Keratinocyte (primary cell): ENCODE measurements around the gene SHROOM3. TPM values are rescaled to one million over a fixed set of nuclear protein-coding genes. Genes with fewer than 3 reads are reported as not detected.

Experiments
- DNase-seq: peaks from one replicate; pipeline ENCODE4 v3.0.0-alpha.2; 2011; ENCODE audit warnings: low read depth, missing footprints, low spot score
- FAIRE-seq: peaks from 2 replicates; lab custom pipeline; 2011; peaks lifted over from hg19 to GRCh38; lab: Jason Lieb, UNC
- H2AFZ ChIP-seq: 2 replicates; pipeline ENCODE4 v1.6.0; 2012; ENCODE audit warnings: low read length, control low read depth, inconsistent platforms; ENCODE audit not compliant: control insufficient read depth
- H3K27ac ChIP-seq: 2 replicates; pipeline ENCODE4 v1.5.1; 2011; ENCODE audit warnings: low read length; ENCODE audit not compliant: control insufficient read depth, insufficient read depth
- H3K27me3 ChIP-seq: 3 replicates; pipeline ENCODE4 v1.6.0; 2011; ENCODE audit warnings: low read length; ENCODE audit not compliant: control insufficient read depth, insufficient read depth; ENCODE audit errors: extremely low read depth
- H3K36me3 ChIP-seq, 2 experiments: 2 replicates in 1 of 2; 3 replicates in 1 of 2; pipeline ENCODE4 v1.5.1; 2011; ENCODE audit warnings: low read length in 2 of 2, mild to moderate bottlenecking in 1 of 2; ENCODE audit not compliant: control insufficient read depth in 2 of 2, insufficient read depth in 2 of 2; ENCODE audit errors: extremely low read depth in 1 of 2
- H3K4me1 ChIP-seq: 3 replicates; pipeline ENCODE4 v1.5.1; 2011; ENCODE audit warnings: low read length; ENCODE audit not compliant: control insufficient read depth, insufficient read depth; ENCODE audit errors: extremely low read depth
- H3K4me2 ChIP-seq: 3 replicates; pipeline ENCODE4 v1.6.0; 2011; ENCODE audit warnings: low read depth, low read length; ENCODE audit not compliant: control insufficient read depth, insufficient read depth; ENCODE audit errors: extremely low read depth
- H3K4me3 ChIP-seq, 3 experiments: fragments of 200-600 bp in 1 of 3; sonication (generic) in 1 of 3; 2 replicates in 2 of 3; 3 replicates in 1 of 3; pipeline ENCODE4 v1.5.1; 2011 to 2016; ENCODE audit warnings: low read length in 3 of 3, mild to moderate bottlenecking in 3 of 3, control low read depth in 2 of 3, inconsistent platforms in 1 of 3, low read depth in 1 of 3, mixed read lengths in 1 of 3, mixed run types in 1 of 3, moderate library complexity in 1 of 3; ENCODE audit not compliant: control insufficient read depth in 2 of 3, insufficient read depth in 2 of 3; ENCODE audit errors: extremely low read depth in 1 of 3
- H3K79me2 ChIP-seq: 2 replicates; pipeline ENCODE4 v1.6.0; 2012; ENCODE audit warnings: low read length; ENCODE audit not compliant: control insufficient read depth, insufficient read depth
- H3K9ac ChIP-seq: 3 replicates; pipeline ENCODE4 v1.6.0; 2011; ENCODE audit warnings: low read length; ENCODE audit not compliant: control insufficient read depth, insufficient read depth; ENCODE audit errors: extremely low read depth
- H3K9me1 ChIP-seq: 3 replicates; pipeline ENCODE4 v1.6.0; 2011; ENCODE audit warnings: low read length; ENCODE audit not compliant: control insufficient read depth, insufficient read depth; ENCODE audit errors: extremely low read depth
- H3K9me3 ChIP-seq: 2 replicates; pipeline ENCODE4 v1.5.1; 2012; ENCODE audit warnings: low read depth, low read length; ENCODE audit not compliant: control insufficient read depth
- H4K20me1 ChIP-seq: 3 replicates; pipeline ENCODE4 v1.6.0; 2011; ENCODE audit warnings: low read length; ENCODE audit not compliant: control insufficient read depth, insufficient read depth; ENCODE audit errors: extremely low read depth
- CTCF ChIP-seq, 3 experiments: IDR thresholded peaks in 1 of 3; conservative IDR thresholded peaks in 1 of 3; optimal IDR thresholded peaks in 1 of 3; 2 replicates in 2 of 3; 3 replicates in 1 of 3; pipeline versions ENCODE3 to v1.5.1; 2011; ENCODE audit warnings: low read length in 3 of 3, mild to moderate bottlenecking in 3 of 3, moderate library complexity in 2 of 3, control low read depth in 1 of 3, inconsistent platforms in 1 of 3; ENCODE audit not compliant: insufficient read depth in 2 of 3; ENCODE audit errors: extremely low read depth in 1 of 3
- EZH2 ChIP-seq: IDR thresholded peaks from one replicate; pipeline ENCODE4 v1.6.1; 2012; ENCODE audit warnings: inconsistent platforms, mild to moderate bottlenecking, low read length, moderate library complexity
- dilution Hi-C: fragments of 300-500 bp; cut with MboI; formaldehyde crosslinking; loops from one replicate; pipeline ENCODE4 v1.7.0; 2020; ENCODE audit warnings: low sequenced_read_pairs; ENCODE audit not compliant: extremely low pct_ligation_motif_present
- polyA plus RNA-seq, 5 experiments: library from polyadenylated mRNA; depleted of rRNA in 3 of 5; stranded (reverse) in 3 of 5; stranded (forward) in 1 of 5; unstranded in 1 of 5; fragments of >200 nt; gene quantifications; 1 replicate in 1 of 5; 2 replicates in 3 of 5; 3 replicates in 1 of 5; pipeline versions ENCODE4 v1.2.1 to v1.2.3, GENCODE V29; 2011 to 2012; ENCODE audit warnings: missing spikeins in 2 of 5, low read depth in 1 of 5, low replicate concordance in 1 of 5

The SHROOM3 gene
- polyA plus RNA-seq, 1 donor (not counting 4 experiments of a cell fraction or from before 2014, with no cell fraction given) = 4.9 TPM

GRCh38 chr4:76821641-76822040, 386.6 kb downstream of the SHROOM3 start:
- no peaks in the 10 kb centered on the region for H3K79me2 ChIP-seq

GRCh38 chr4:76822303-76822702, 387.3 kb downstream of the SHROOM3 start:
- Histone ChIP-seq H3K9me1 (no peaks in the 10 kb centered on the region), H3K27me3 (peaks cover 9% of the 10 kb centered on the region), H2AFZ (no peak overlapping the region), H3K4me1 (no peaks in the 10 kb centered on the region), H4K20me1 (no peaks in the 10 kb centered on the region), H3K36me3 (no peaks in the 10 kb centered on the region), H3K9ac (no peak overlapping the region), H3K9me3 (no peaks in the 10 kb centered on the region), H3K4me3 (no peak overlapping the region), H3K27ac (no peak overlapping the region), H3K4me2 (no peak overlapping the region), H3K79me2 (no peaks in the 10 kb centered on the region)
- no peak for TF ChIP-seq CTCF (optimal IDR thresholded peaks at IDR 0.05 in 1 of 3, IDR thresholded peaks at IDR 0.05 in 1 of 3, conservative IDR thresholded peaks at IDR 0.05 in 1 of 3; ENCODE audit: extremely low read depth in 1 of 3, insufficient read depth in 2 of 3, low read length in 3 of 3)
- no peak for TF ChIP-seq EZH2
- no peak for DNase-seq
- dilution Hi-C loops = no loop called here
- FAIRE-seq = no peak

More at GRCh38 chr4:76821641-76822040, 386.6 kb downstream of the SHROOM3 start:
- Histone ChIP-seq H3K4me3 (no peak overlapping the region), H3K9me3 (no peaks in the 10 kb centered on the region), H3K27me3 (peaks cover 9% of the 10 kb centered on the region), H3K9ac (no peak overlapping the region), H3K27ac (no peak overlapping the region), H3K4me2 (no peak overlapping the region), H4K20me1 (no peaks in the 10 kb centered on the region), H3K4me1 (no peaks in the 10 kb centered on the region), H3K9me1 (no peaks in the 10 kb centered on the region), H2AFZ (no peak overlapping the region), H3K36me3 (no peaks in the 10 kb centered on the region)
- TF ChIP-seq CTCF (optimal IDR thresholded peaks at IDR 0.05 in 1 of 3, IDR thresholded peaks at IDR 0.05 in 1 of 3, conservative IDR thresholded peaks at IDR 0.05 in 1 of 3; ENCODE audit: extremely low read depth in 1 of 3, insufficient read depth in 2 of 3, low read length in 3 of 3) (no peak), EZH2 (no peak)
- FAIRE-seq (no peak), DNase-seq (no peak)
- dilution Hi-C loops = no loop called here
